ENCODE results near the gene CHSY1.

DNA sequence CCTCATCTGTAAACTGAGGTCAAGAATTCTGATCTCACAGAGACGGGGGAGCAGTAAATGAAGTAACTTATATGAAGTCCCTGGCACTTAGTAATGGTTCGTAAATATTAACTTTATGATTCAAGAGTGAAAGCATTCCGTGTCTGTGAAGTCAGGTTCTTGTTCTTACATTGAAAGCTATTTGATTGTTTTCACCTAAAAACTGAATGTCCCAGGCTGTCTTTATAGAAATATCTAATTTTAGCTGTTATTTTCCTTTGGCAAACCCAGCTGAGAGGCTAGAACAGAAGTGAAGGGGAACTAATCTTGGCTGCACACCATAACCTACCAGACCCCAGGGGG is 84.5 kb downstream of the CHSY1 start:
- TF ChIP-seq, protein P1, sequence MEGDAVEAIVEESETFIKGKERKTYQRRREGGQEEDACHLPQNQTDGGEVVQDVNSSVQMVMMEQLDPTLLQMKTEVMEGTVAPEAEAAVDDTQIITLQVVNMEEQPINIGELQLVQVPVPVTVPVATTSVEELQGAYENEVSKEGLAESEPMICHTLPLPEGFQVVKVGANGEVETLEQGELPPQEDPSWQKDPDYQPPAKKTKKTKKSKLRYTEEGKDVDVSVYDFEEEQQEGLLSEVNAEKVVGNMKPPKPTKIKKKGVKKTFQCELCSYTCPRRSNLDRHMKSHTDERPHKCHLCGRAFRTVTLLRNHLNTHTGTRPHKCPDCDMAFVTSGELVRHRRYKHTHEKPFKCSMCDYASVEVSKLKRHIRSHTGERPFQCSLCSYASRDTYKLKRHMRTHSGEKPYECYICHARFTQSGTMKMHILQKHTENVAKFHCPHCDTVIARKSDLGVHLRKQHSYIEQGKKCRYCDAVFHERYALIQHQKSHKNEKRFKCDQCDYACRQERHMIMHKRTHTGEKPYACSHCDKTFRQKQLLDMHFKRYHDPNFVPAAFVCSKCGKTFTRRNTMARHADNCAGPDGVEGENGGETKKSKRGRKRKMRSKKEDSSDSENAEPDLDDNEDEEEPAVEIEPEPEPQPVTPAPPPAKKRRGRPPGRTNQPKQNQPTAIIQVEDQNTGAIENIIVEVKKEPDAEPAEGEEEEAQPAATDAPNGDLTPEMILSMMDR (IDR thresholded peaks at IDR 0.05): no peak
- TF ChIP-seq POLR2AphosphoS5 (IDR thresholded peaks at IDR 0.05; ENCODE audit: insufficient read depth in 1 of 2, low read depth in 1 of 2): no peak
